Nephron (organoid): ENCODE data around the gene DPP6.
"Not testable (repeated sequence)": the region's sequence is repeated elsewhere in the genome, so short reads cannot be mapped to it uniquely, and the experiment has no call there.

Experiments used
- H3K27ac Mint-ChIP-seq, 3 experiments: 2 replicates each; pipeline ENCODE4 v1.8.0; 2020; ENCODE audit warnings: mixed read lengths in 3 of 3, mild to moderate bottlenecking in 2 of 3, moderate library complexity in 1 of 3
- H3K27me3 Mint-ChIP-seq: 2 replicates; pipeline ENCODE4 v1.8.0; 2021; ENCODE audit warnings: low read depth, mild to moderate bottlenecking, moderate library complexity, mixed read lengths
- H3K36me3 Mint-ChIP-seq: 2 replicates; pipeline ENCODE4 v1.8.0; 2020; ENCODE audit warnings: low read depth, mixed read lengths
- H3K4me1 Mint-ChIP-seq: 2 replicates; pipeline ENCODE4 v1.8.0; 2020; ENCODE audit warnings: mixed read lengths
- H3K4me3 Mint-ChIP-seq, 3 experiments: 2 replicates each; pipeline ENCODE4 v1.8.0; 2020; ENCODE audit warnings: mild to moderate bottlenecking in 3 of 3, mixed read lengths in 3 of 3, moderate library complexity in 2 of 3
- H3K9me3 Mint-ChIP-seq: 2 replicates; pipeline ENCODE4 v1.8.0; 2020; ENCODE audit warnings: mixed read lengths
- TF ChIP-seq, protein P1 (sequence below), 3 experiments: fragments of 200-600 bp; sonication (generic); IDR thresholded peaks; one replicate each; pipeline ENCODE4 v1.5.0; 2021; ENCODE audit warnings: antibody characterized with exemption in 3 of 3; ENCODE audit not compliant: unreplicated experiment in 3 of 3

The DPP6 gene

DNA sequence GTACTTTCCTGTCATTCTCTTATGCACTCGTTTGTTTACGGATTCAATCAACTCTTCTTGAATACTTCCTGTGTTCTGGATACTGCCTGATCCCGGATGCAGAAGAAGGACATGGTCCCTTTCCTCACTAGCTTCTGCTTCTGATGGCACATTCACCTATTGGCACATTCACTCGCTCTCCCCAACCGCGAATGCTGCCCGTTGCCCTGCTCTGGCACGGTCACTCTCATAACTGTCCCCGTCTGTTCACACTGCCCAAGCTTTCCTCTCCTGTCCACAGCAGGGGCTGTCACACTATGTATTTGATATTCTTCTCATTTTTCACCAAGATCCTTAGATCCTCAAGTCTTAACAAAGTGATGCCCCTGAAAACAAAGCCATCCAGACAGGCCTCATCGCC, 623.4 kb downstream of the DPP6 start:
- H3K4me3 Mint-ChIP-seq = no peak overlapping the region
- H3K27me3 Mint-ChIP-seq = peaks cover 3% of the 10 kb centered on the region
- H3K9me3 Mint-ChIP-seq = peaks cover 4% of the 10 kb centered on the region
- no peak overlapping the region for H3K27ac Mint-ChIP-seq
- TF ChIP-seq, protein P1, sequence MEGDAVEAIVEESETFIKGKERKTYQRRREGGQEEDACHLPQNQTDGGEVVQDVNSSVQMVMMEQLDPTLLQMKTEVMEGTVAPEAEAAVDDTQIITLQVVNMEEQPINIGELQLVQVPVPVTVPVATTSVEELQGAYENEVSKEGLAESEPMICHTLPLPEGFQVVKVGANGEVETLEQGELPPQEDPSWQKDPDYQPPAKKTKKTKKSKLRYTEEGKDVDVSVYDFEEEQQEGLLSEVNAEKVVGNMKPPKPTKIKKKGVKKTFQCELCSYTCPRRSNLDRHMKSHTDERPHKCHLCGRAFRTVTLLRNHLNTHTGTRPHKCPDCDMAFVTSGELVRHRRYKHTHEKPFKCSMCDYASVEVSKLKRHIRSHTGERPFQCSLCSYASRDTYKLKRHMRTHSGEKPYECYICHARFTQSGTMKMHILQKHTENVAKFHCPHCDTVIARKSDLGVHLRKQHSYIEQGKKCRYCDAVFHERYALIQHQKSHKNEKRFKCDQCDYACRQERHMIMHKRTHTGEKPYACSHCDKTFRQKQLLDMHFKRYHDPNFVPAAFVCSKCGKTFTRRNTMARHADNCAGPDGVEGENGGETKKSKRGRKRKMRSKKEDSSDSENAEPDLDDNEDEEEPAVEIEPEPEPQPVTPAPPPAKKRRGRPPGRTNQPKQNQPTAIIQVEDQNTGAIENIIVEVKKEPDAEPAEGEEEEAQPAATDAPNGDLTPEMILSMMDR (IDR thresholded peaks at IDR 0.05; ENCODE audit: unreplicated experiment in 3 of 3) = no peak
- H3K36me3 Mint-ChIP-seq = no peaks in the 10 kb centered on the region
- peaks cover 33% of the 10 kb centered on the region for H3K4me1 Mint-ChIP-seq

DNA sequence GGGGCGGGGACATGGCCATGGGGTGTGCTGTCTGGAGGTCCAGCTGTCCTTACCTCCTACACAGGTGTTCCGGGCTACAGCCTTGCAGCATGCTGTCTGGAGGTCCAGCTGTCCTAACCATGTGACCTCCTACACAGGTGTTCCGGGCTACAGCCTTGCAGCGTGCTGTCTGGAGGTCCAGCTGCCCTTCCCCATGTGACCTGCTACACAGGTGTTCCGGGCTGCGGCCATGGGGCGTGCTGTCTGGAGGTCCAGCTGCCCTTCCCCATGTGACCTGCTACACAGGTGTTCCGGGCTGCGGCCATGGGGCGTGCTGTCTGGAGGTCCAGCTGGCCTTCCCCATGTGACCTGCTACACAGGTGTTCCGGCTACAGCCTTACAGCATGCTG, 623.8 kb downstream of the DPP6 start:
- H3K27me3 Mint-ChIP-seq, H3K9me3 Mint-ChIP-seq, H3K4me3 Mint-ChIP-seq, H3K27ac Mint-ChIP-seq, H3K36me3 Mint-ChIP-seq: not testable (repeated sequence)
- H3K4me1 Mint-ChIP-seq = peaks cover 34% of the 10 kb centered on the region

DNA sequence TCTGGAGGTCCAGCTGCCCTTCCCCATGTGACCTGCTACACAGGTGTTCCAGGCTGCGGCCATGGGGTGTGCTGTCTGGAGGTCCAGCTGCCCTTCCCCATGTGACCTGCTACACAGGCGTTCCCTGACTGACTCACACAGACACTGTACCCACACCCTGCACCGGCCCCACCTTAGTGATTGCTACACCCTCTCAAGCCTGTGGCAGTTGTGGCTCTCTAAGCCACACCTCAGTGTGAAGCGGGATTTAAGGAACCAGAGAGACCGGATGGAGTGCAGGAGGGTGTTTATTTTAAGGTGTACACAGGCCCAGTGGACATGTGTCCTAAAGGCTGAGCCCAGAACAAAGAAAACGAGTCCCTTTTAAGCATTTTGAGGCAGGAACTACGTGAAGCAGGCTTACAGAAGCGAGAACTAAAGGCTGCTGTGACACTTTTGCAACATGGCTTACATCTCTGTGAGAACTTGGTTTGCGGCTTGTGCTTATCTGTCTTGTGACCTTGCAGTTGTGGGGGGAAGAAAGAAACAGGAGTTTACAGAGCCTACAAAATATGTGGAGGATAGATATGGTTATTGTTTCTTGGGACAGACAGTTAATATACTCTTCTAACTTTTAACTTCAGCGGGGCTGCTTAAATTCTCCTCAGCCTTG, 624.4 kb downstream of the DPP6 start:
- H3K27me3 Mint-ChIP-seq = peaks cover 3% of the 10 kb centered on the region
- TF ChIP-seq, protein P1 (IDR thresholded peaks at IDR 0.05; ENCODE audit: unreplicated experiment in 3 of 3) = no peak
- H3K4me1 Mint-ChIP-seq = peaks cover 38% of the 10 kb centered on the region
- no peak overlapping the region for H3K27ac Mint-ChIP-seq
- H3K4me3 Mint-ChIP-seq = no peak overlapping the region
- peaks cover 4% of the 10 kb centered on the region for H3K9me3 Mint-ChIP-seq
- no peaks in the 10 kb centered on the region for H3K36me3 Mint-ChIP-seq

DNA sequence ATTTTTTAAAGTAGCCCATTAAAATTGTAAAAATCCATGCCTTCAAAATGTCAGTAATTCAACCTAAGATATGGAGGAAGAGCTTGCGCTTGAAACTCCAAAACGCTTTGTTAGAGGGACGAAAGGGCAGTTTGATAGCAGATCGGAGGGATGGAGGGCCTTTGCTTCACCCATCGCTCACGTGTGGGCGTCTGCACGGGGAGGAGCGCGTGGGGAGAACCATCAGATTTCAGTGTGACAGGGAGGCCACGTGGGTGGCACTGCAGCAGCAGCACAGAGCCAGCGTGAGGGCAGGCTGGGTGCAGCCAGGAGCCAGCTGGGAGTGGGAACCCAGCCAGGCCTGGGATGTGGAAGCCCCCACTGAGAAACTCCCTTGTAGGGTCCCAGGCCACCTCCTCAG, 625.3 kb downstream of the DPP6 start:
- Mint-ChIP-seq H3K27ac (no peak overlapping the region), H3K4me3 (no peak overlapping the region), H3K27me3 (peaks cover 3% of the 10 kb centered on the region), H3K4me1 (peaks cover 36% of the 10 kb centered on the region), H3K36me3 (no peaks in the 10 kb centered on the region), H3K9me3 (peaks cover 4% of the 10 kb centered on the region)
- TF ChIP-seq, protein P1 (IDR thresholded peaks at IDR 0.05; ENCODE audit: unreplicated experiment in 3 of 3) = no peak

DNA sequence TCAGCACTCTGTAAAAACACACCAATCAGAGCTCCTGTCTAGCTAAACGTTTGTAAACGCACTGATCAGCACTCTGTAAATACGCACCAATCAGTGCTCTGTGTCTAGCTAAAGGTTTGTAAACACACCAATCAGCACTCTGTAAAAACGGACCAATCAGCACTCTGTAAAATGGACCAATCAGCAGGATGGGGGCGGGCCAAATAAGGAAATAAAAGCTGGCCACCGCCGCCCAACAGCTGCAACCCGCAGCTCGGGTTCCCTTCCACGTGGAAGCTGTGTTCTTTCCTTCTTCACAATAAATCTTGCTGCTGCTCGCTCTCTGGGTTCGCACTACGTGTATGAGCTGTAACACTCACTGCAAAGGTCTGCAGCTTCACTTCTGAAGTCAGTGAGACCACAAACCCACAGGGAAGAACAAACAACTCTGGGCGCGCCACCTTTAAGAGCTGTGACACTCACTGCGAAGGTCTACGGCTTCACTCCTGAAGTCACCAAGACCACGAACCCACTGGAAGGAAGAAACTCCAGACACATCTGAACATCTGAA, 625.9 kb downstream of the DPP6 start:
- not testable (repeated sequence) for H3K4me3 Mint-ChIP-seq, H3K27me3 Mint-ChIP-seq, H3K36me3 Mint-ChIP-seq, H3K27ac Mint-ChIP-seq, H3K9me3 Mint-ChIP-seq
- peaks cover 35% of the 10 kb centered on the region for H3K4me1 Mint-ChIP-seq

DNA sequence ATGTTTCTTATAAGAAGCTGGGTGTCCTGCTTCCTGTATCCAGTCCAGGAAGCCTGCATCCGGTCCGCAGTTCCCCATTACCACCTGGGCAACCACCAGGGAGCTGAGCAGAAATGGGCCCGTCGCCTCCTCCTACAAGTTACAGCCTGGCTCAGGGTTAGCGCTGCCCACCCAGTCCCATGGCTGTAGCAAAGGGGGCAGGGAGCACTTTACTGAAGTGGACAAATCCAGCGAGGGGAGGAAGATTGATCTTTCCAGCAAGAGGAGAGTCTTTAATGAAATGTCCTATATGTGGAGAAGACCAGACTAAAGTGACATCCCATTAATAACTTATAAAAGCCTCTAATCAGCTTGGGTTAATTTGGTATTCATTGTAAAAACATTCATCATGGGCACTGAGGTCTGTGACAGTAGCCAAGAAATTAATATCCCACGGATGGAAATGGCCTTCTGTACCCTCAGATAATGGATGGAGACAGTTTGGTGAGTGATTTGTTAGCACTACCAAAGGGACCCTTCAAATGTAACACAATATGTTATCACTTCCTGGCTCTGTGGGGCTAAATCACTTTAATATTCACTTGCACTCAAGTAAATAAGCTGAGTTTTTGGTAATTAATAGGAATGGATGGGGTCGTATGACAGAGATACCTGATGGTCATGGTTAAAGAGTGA, 627.3 kb downstream of the DPP6 start:
- H3K9me3 Mint-ChIP-seq = peaks cover under 1% of the 10 kb centered on the region
- no peaks in the 10 kb centered on the region for H3K36me3 Mint-ChIP-seq
- H3K27ac Mint-ChIP-seq = no peak overlapping the region
- peaks cover 40% of the 10 kb centered on the region for H3K4me1 Mint-ChIP-seq
- TF ChIP-seq, protein P1 (IDR thresholded peaks at IDR 0.05; ENCODE audit: unreplicated experiment in 3 of 3) = no peak
- peaks cover 9% of the 10 kb centered on the region for H3K27me3 Mint-ChIP-seq
- H3K4me3 Mint-ChIP-seq = no peak overlapping the region
